Measurements from ENCODE around the gene INPP5A.
A peak's percentile ranks its signal among the peaks of the same experiment; 100 is the strongest.
"Not testable (repeated sequence)": the region's sequence is repeated elsewhere in the genome, so short reads cannot be mapped to it uniquely, and the experiment has no call there.

INPP5A gene

DNA sequence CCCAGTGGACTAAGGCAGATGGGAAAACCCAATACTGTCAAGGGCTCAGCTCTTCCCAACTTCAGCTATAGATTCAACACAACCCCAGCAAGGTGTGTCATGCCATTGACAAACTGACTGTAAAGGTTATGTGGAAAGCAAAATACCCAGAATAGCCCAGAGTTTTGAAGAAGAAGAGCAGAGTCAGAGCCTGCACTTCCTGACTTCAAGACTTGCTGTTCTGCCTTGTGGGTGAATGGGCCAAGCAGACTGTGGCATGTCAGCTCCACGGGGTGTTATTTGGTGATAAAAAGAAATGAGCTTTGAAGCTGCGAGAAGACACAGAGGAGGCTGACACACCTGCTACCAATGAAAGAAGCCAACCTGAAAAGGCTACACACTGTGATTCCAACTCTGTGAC, 158.6 kb downstream of the INPP5A start:
- DNase-seq (ENCODE audit: low spot score): no peak

DNA sequence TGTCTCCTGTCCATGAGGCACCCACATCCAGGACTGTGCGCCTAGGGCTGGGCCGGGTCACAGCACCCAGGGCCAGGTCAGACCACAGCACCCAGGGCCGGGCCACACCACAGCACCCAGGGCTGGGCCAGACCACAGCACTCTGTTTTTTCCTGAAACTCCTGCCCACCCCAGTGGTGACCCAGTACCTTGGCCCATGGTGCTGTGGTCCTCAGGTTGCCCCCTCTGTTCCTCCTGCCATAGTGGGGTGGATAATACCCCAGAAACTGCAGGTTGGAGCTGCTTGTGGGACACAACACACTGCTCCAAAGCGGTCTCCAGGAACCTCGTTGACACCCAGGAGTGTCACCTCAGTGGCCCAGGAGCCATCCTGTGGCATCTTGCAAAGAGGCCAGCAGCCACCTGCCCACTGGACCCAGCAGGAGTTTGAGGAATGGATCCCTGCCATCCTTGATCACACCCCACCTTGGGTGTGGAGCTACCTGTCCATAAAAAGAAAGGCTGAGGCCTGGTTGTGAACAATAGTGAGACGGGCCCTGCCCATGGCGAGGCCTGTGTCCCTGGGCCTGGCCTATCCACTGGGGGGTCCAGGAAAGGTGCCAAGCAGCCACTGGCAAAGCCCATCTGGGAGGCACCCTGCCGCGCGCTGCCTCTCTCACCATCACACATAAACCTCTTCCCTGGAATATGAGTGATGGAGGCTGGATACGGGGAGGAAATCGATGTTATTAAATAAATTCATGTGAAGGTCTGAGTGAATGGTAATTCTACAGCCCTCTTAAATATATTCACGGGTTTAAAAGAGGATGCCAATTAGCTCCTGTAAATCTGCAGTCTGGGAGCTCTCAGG, 159.4 kb downstream of the INPP5A start:
- no peak for DNase-seq (ENCODE audit: low spot score)

DNA sequence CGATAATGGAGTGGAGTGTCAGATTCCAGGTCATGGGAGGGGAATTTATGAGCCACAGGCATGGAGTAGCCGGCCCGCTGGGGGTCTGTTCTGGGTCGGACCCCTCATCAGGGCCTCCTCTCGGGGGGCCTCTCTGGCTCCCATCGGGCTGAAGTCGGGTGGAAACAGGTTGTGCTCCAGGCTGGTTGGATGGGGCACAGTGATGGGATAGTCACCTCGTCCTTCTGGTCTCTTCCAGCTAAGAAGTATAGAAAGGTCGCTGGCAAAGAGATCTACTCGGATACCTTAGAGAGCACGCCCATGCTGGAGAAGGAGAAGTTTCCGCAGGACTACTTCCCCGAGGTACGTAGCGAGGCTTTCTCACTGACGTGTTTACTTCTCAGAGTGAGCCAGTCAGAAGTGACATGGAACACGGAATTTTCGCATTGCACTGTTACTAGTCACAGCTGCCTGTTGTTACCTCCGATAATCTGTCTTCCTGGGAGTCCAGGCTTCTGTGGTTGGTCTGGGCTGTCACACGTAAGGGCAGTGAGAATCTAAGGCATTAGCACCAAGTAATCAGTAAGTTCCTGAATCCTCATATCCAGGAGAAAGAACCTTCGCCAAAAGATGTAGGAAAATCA, 160.1 kb downstream of the INPP5A start:
- DNase-seq (ENCODE audit: low spot score): no peak

DNA sequence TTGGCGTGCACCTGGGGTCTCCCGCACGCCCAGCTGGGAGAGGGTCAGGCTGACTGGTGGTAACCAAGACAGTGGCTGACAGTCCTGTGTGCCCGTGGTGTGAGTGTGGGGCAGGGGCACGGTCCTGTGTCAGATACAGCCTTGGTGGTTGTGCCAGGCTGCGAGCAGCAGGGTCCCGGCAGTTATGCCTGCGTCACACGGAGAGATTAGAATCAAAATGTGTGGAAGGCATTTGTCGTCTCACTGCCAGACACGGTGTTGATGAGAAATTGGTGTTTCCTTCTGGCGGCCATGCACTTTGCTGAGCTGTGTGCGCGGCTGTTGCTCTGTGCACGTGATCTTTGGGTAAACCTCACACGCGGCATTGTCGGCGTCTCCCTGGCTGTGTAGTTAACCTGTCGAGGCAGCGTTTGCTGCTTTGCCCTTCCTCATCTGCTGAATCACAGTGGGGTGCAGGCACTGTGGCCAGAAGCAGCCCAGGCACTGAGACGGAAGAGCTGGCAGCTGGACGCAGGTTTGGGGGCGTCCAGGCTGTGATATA, 160.7 kb downstream of the INPP5A start:
- no peak for DNase-seq (ENCODE audit: low spot score)

DNA sequence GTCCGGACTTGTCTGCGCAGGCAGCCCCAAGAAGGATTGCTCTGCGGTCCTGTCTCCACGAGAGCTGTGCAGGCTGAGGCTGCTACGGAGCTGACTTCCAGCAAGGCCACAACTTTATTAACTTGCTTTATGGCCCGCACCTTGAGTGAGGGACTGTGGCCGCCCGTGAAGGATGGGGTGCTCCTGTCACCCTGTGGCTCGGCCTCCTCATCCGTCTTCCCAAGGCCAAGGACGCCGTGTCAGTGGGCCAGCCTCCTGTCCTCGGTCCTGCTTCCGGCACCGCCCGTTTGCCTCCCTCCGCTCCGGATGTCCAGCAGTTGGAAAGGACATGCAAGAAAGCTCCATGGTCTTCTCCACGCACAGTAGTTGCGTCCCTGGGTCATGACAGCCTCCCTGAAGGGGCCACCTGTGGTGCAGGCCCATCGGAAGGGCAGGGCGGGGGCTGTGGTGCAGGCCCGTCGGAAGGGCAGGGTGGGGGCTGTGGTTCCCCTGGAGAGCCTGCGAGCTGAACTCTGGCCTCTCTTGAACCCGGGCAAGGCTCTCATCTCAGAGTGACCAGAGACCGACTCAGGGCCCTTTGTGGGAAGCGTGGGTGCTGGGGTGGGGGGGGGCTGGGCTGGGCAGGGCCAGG, 161.3 kb downstream of the INPP5A start:
- DNase-seq (ENCODE audit: low spot score): no peak

DNA sequence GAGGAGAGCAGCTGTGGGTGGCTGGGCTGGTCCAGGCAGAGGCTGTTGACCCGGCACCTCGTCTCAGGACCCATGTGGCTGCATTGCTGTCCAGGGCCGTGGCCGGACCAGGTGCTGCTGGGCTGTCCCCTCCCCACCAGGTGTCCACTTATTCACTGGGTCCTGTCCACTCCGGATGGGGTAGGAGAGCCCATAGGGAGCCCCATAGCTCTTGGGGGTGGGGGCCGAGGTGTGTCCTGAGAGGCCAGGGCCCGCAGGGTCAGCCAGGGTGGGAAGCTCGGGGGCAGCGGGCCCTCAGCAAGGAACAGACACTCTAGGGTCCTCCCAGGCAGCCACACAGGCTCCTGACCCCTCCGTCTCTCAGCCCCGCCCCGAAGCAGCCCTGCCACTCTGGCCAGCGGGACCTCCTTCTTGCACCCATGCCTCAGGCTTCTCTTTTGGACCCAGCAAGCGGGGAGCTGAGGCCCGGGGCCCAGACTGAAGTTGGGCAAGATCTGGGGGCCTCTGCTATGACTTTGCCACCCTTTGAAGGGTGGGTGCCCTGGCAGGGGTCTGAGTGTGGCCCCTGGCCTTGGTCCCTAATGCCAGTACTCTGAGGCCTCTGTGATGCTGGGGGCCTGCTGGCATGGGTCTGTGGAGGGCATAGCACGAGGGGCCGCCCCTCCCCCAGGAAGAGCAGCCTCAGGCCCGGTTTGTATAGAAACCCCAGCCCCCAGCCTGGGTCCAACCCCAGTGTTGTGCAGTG, 162.0 kb downstream of the INPP5A start:
- no peak for DNase-seq (ENCODE audit: low spot score)

DNA sequence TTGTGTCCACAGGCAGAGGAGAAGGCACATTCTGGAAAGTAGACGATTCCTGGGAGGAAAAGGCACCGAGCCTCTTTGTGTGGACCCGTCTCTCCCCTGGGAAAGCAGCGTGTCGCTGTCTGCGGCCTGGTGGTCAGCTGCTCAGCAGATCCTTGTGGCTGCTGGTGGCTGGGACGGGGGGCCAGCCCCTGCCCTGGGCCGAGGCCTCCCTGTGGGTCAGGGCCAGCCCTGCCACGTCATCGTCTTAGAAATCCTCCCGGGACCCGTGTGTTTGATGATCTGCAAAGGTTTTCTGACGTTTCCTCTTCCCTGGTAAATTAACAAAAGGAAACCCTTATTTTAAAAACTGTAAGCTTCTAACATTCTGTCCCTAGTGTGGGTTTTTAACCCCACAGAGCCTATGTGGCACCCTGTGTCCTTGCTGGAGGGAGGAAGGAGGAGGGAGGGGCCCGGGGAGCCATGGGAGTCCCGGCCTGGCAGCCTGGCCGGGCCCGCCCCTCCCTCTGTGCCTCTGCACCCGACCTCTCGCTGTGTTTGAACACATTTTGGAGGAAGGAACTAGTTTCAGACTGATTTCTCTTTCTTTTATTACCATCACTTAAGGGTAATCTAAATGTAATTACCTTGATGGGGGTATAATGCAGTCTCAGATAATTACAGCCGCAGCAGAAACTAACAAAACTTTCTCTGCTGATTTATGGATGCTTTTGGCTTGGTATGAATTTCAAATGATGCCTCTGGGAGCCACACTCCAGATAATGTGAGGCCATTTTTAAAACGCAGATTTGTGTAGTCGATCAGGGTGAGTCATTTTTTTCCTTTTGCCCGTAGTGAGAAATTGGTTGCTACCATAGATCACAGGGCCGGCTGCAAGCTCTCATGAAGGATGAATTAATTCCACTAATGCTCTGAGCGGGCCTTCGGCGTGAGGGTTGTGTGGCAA, 162.8 kb downstream of the INPP5A start:
- no peak for DNase-seq (ENCODE audit: low spot score)

DNA sequence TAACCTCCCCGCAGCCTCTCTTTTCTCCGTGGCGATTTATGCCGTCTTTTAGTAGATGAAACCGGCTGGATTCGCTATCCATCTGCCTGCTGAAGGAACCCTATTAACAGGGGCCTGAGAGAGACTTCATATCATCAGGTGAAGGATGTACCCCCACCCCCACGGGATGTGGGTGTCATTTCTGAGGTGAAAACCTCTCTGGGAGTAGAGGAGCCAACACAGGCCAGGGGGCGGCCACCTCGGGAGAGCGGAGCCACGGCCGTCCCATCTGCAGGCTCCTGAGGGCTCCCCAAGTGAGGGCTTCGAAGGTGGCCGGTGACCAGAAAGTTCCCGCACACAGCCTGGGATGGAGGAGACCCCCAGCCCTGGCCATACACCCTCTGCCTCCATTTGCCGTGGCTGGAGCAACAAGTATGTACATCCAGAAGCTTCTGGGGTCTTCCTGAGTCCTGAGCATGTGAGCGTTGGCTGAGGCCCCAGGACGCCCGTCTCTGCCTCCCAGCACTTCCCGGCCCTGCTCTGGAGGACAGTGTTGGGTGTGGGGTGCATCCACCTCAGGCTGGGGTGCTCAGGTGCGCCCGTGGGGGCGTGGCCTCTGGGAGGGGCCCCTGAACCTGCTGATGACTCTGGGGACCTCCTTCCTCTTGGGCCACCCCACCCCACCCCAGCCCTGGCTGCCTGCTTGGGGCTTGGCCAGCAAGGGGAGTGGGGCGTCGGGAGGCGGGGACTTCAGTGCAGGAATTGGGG, 163.7 kb downstream of the INPP5A start:
- DNase-seq (ENCODE audit: low spot score): no peak

DNA sequence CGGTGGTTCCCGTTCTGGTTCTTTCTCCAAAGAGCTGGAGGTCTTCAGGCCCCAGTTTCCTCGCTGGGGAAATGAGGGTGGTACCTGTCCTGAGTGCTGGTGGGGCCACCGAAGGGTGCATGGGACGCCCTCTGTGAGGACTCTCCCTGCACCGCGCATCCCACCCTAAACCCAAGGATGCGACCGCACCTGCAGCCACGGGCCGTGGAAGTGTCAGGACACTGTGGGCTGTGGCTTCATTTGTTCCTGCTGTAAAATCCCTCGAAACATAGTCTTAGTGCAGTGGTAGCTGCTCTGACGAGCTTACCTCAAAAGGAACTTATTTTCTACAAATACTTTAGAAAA, 164.2 kb downstream of the INPP5A start:
- DNase-seq (ENCODE audit: low spot score): no peak

DNA sequence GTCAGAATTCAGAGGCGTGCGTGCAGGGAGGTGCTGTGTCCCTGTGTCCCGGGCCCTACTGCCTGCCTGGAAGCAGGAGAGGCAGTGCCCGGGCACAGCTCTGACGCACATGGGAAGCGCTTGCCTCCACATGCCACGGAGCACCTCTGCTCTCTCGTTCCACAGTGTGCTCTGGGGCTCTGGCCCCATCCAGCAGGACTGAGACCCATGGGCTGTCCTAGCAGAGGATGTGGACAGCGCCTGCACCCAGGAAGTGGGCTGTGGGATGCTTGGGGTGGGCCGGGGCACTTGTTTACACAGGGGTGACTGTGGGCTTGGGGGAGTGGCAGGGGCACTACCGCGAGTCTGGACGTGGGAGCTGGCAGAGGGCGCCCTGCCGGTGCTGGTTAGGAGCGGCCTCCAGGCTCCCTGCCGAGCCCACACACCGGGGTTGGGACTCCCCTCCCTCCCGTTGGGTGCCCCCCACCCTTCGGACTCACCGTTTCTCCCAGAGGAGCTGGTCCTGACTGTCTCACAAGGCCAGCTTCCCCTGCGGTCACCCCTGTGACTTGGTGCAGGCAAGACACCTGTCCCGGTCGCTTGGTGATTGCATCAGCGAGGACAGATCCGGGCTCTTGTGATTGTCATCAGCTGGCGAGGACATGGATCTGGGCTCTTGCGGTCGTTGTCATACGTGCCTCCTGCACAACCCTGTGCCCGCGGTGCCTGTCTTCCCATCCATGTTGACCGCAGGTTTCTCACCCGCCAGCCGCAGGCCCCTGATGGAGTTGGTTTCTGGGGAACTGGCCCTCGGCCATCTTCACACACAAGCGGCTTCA, 165.2 kb downstream of the INPP5A start:
- no peak for DNase-seq (ENCODE audit: low spot score)

DNA sequence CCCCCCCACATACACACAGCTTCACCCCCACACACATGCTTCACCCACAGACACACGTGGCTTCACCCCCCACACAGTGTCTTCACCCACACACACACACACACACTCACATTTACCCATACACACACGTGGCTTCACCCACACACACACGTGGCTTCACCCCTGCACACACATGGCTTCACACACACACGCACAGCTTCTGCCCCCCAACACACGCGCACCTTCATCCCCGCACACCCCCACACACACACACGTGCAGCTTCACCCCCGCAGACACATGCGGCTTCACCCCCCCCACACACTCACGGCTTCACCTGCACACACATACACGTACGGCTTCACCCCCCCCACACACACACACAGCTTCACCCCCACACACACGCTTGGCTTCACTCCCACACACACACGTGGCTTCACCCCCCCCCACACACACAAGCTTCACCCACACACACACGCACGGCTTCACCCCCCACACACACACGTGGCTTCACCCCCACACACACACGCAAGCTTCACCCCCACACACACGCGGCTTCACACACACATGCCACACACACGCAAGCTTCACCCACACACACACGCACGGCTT, 165.9 kb downstream of the INPP5A start:
- no peak for DNase-seq (ENCODE audit: low spot score)

DNA sequence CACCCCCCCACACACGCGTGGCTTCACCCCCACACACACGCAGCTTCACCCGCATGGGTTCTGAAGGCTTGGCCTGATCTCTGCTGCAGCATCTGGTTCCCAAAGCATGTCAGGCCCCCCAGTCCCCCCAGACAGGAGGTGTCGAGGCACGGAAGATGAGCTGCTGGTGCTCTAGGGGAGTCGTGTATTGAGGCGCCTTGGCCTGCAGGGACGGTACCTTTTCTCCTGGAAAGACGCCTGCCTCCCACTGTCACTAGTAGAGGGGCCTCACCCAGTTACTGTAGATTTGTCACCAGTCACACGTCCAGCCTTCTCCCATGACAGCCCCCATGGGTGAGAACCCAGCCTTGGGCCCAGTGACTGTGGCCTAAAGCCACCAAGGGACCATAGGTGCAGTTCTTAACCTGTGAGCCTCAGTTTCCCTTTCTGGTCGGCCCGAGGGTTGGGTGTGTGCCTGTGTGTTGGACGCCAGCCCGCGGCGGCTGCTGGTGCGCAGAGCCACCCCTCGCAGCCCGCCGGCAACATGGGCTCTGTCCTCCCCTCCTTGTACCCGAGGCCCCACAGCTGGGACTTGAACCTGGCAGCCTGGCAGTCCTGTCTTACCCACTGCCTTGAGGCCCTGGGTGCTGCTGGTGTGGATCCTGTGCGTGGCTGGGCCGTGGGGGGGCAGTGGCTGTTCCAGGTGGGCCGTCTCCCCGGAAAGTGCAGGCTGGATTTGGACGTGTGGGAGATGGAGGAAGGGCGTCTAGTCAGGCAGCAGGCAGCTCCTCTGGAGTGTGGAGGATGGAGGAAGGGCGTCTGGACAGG, 166.6 kb downstream of the INPP5A start:
- no peak for DNase-seq (ENCODE audit: low spot score)

DNA sequence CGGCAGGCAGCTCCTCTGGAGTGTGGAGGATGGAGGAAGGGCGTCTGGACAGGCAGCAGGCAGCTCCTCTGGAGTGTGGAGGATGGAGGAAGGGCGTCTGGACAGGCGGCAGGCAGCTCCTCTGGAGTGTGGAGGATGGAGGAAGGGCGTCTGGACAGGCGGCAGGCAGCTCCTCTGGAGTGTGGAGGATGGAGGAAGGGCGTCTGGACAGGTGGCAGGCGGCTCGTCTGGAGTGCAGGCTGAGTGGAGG, 167.2 kb downstream of the INPP5A start:
- DNase-seq (ENCODE audit: low spot score): not testable (repeated sequence)

DNA sequence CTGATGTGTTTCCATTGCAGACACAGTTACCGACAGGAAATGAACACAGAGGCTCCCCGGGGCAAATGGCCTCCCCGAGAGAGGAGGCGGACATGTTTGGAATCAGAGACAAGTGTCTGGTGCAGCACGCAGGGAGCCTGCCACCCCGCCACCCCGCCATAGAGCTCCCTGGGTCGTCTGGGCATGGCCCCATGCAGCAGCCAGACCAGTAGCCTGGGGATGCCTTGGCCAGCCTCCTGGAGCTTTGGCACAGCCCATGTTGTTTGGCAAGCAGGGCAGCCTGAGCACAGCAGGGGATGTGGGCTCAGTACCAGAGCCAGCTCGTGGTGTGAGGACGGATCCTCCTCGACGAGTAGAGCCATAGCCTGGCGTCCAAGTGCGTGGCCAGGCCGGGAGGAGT, 167.6 kb downstream of the INPP5A start:
- peak; percentile 9 for DNase-seq (ENCODE audit: low spot score)

DNA sequence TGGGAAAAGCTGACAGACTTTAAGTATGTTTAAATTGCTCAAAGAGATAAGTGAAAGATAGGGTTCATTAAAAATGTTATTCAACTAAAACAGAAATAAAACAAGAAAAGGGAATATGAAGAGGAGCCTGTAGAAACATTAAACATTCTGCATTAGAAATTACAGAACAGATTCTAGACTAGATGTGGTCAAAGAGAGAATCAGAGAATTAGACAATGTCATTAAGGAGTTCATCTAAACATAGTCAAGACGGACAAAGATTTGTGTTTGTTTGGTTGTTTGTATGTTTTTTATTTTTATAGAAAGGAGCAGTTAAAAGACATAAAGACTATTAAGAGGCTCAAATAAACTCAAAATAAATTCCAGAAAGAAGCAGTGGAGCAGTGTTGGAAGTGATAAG, 168.4 kb downstream of the INPP5A start:
- DNase-seq (ENCODE audit: low spot score): no peak

DNA sequence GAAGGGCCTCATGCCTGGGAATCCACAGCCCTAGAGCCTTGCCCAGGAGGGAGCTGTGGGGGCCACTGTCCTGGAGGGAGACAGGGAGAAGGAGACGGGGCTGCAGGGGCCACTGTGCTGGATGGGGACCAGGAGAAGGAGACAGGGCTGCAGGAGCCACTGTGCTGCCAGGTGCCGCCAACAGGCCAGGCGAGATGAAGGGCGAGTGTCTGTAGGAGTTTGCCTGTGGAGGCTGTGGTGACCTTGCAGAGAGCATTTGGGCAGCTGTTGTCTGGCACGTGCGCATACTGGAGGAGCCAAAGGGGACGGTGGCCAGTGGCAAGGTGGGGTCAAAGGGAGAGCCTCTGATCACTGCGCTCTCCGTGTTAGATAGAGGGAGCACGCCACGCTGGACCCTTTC, 169.1 kb downstream of the INPP5A start:
- no peak for DNase-seq (ENCODE audit: low spot score)

DNA sequence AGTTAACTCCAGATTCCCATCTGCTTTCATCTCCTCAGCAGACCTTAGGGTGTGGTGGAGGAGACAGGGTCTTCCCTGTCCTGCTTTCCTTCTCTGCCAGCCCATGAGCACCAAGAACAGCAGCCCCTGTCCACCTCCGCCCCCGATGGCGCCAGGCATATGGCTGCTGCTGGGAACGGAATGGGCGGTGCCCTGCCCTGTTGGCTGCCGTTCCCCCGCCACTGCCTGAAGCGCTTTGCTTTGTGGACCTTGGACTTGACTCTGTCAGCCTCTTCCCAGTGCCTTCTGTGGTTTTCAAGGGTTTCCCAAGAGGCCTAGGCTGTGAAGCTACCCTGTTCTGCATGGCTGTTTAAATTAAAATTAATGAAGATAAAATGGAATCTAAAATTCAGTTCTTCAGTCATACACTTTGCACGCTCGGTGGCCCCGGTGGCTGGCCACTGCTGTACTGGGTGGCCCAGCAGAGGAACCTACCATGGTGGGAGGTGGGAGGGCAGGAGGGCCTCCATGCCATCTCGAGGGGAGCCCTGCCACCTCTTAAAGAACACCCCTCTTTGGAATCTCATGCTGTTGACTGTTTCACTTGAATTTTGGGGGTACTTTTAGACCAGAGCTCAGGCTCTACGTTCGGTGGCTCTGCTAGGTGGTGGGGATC, 169.7 kb downstream of the INPP5A start:
- DNase-seq (ENCODE audit: low spot score): no peak

DNA sequence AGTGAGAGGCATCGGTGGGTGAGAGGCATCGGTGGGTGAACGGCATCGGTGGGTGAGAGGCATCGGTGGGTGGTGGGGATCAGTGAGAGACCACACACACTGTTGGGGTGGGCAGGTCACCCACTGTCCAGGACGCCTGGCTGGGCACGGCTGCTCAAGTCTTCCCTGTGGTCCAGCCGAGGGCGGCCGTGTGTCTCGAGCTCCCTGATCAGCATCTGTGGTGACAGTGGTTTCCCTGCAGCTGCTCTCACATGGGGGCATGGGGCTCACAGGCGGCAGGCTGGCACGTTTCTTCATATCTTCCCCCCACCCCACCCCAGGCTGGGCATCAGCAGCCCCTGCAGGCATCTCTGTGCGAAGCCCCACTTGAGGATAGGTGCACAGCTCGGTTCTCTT, 170.2 kb downstream of the INPP5A start:
- DNase-seq (ENCODE audit: low spot score): no peak

Measured in pons (tissue), 1 donor.